Mesothelial cell of epicardium (in vitro differentiated cells): ENCODE data around the gene FYCO1. TPM values are rescaled to one million over a fixed set of nuclear protein-coding genes. Genes with fewer than 3 reads are reported as not detected.

Experiments used
- DNase-seq, 2 experiments: peaks; one replicate each; pipeline ENCODE4 v3.0.0; 2021; ENCODE audit warnings: low spot score in 2 of 2; ENCODE audit not compliant: unreplicated experiment in 2 of 2
- H3K27ac Mint-ChIP-seq: 2 replicates; pipeline ENCODE4 v1.8.0; 2021; ENCODE audit warnings: mixed read lengths
- H3K27me3 Mint-ChIP-seq: 2 replicates; pipeline ENCODE4 v1.8.0; 2021; ENCODE audit warnings: low read depth, mixed read lengths
- H3K36me3 Mint-ChIP-seq: 2 replicates; pipeline ENCODE4 v1.8.0; 2021; ENCODE audit warnings: mixed read lengths
- H3K4me1 Mint-ChIP-seq: 2 replicates; pipeline ENCODE4 v1.8.0; 2021; ENCODE audit warnings: mixed read lengths
- H3K4me3 Mint-ChIP-seq: 2 replicates; pipeline ENCODE4 v1.8.0; 2021; ENCODE audit warnings: mild to moderate bottlenecking, moderate library complexity, mixed read lengths
- H3K9me3 Mint-ChIP-seq: 2 replicates; pipeline ENCODE4 v1.8.0; 2021; ENCODE audit warnings: mixed read lengths
- total RNA-seq: library from RNA; stranded (reverse); gene quantifications from 3 replicates; pipeline ENCODE4 v1.2.1, GENCODE V29; 2021
- TF ChIP-seq, protein P1 (sequence below): fragments of 200-600 bp; sonication (generic); IDR thresholded peaks from one replicate; pipeline ENCODE4 v1.5.0; 2021; ENCODE audit warnings: antibody characterized with exemption; ENCODE audit not compliant: unreplicated experiment

The FYCO1 gene
- total RNA-seq, 1 donor from 2014 or later, result 23.1 TPM

DNA sequence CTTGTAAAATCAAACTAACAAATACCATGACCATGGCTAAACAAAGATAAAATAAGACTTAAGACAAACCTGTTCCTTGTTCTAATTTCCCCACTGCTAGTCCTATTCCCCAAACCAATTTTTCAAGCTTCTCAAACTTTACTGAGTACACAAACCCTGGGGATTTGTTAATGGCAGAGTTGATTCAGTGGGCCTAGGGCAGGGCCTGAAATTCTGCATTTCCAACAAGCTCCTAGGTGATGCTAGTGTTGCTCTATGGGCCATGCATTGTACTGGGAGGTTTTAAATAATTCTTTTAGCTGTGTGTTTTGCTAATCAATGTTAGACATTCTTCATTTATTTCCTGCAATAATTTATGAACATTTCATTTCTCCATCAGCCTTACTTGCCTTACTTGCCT lies 122.6 kb downstream of the FYCO1 start:
- DNase-seq, result no peak
- no peaks in the 10 kb centered on the region for H3K36me3 Mint-ChIP-seq
- H3K27ac Mint-ChIP-seq, result no peak overlapping the region
- H3K9me3 Mint-ChIP-seq, result peaks cover 8% of the 10 kb centered on the region
- peaks cover 35% of the 10 kb centered on the region for H3K27me3 Mint-ChIP-seq
- H3K4me3 Mint-ChIP-seq, result no peak overlapping the region
- TF ChIP-seq, protein P1, sequence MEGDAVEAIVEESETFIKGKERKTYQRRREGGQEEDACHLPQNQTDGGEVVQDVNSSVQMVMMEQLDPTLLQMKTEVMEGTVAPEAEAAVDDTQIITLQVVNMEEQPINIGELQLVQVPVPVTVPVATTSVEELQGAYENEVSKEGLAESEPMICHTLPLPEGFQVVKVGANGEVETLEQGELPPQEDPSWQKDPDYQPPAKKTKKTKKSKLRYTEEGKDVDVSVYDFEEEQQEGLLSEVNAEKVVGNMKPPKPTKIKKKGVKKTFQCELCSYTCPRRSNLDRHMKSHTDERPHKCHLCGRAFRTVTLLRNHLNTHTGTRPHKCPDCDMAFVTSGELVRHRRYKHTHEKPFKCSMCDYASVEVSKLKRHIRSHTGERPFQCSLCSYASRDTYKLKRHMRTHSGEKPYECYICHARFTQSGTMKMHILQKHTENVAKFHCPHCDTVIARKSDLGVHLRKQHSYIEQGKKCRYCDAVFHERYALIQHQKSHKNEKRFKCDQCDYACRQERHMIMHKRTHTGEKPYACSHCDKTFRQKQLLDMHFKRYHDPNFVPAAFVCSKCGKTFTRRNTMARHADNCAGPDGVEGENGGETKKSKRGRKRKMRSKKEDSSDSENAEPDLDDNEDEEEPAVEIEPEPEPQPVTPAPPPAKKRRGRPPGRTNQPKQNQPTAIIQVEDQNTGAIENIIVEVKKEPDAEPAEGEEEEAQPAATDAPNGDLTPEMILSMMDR, result no peak
- H3K4me1 Mint-ChIP-seq, result no peaks in the 10 kb centered on the region

DNA sequence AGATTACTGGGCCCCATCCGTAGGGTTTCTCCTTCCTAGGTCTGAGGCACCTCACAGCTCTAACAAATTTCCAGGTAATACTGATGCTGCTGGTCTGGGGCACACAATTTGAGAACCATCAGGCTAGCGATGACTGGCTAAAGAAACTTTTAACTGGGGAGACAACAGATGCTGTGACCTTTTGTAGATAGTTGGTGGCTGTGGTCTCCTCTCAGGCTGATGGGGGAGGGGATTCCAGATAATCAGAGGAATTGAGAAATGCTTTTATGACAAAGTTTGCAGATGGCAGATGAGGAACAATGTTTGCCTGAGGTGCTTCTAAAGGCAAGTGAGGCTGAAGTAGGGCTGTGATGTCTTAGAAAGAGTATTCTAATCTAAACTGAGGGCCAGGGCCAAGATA lies 123.1 kb downstream of the FYCO1 start:
- Mint-ChIP-seq H3K36me3 (no peaks in the 10 kb centered on the region), H3K4me1 (no peaks in the 10 kb centered on the region), H3K4me3 (no peak overlapping the region), H3K27ac (no peak overlapping the region), H3K27me3 (peaks cover 36% of the 10 kb centered on the region), H3K9me3 (peaks cover 8% of the 10 kb centered on the region)
- no peak for DNase-seq
- TF ChIP-seq, protein P1, result no peak

GRCh38 chr3:45871780-45872179 lies 123.8 kb downstream of the FYCO1 start:
- H3K36me3 Mint-ChIP-seq, result no peaks in the 10 kb centered on the region

GRCh38 chr3:45870099-45870498 lies 125.5 kb downstream of the FYCO1 start:
- Mint-ChIP-seq H3K4me3 (no peak overlapping the region), H3K27ac (no peak overlapping the region), H3K36me3 (no peaks in the 10 kb centered on the region), H3K27me3 (peaks cover 42% of the 10 kb centered on the region), H3K9me3 (peaks cover 8% of the 10 kb centered on the region), H3K4me1 (no peaks in the 10 kb centered on the region)
- TF ChIP-seq, protein P1, result no peak
- no peak for DNase-seq

More at GRCh38 chr3:45871780-45872179, 123.8 kb downstream of the FYCO1 start:
- no peak overlapping the region for H3K27ac Mint-ChIP-seq
- H3K4me3 Mint-ChIP-seq, result no peak overlapping the region
- peaks cover 41% of the 10 kb centered on the region for H3K27me3 Mint-ChIP-seq
- no peak for DNase-seq
- TF ChIP-seq, protein P1, result no peak
- H3K4me1 Mint-ChIP-seq, result no peaks in the 10 kb centered on the region
- H3K9me3 Mint-ChIP-seq, result peaks cover 8% of the 10 kb centered on the region

DNA sequence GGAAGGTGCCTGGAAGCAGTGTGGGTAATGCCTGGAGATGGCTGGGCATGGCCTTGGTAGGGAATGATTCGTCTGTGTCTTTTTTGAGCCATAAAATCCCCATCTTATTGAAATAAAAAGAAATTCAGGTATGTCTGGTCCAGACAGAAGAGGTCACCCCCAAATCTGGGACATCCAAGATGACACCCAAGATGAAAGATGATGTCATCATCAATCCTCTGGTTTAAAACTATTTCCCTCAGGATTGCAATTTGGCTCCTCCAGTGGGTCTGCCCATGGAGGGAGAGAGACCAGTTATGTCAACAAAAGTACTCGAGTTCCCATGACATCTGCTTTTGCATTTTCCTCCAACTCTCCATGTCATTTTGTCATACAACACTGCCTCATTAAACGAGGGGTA lies 126.0 kb downstream of the FYCO1 start:
- TF ChIP-seq, protein P1, result no peak
- H3K36me3 Mint-ChIP-seq, result no peaks in the 10 kb centered on the region
- H3K27ac Mint-ChIP-seq, result no peak overlapping the region
- peaks cover 47% of the 10 kb centered on the region for H3K27me3 Mint-ChIP-seq
- no peak for DNase-seq
- no peak overlapping the region for H3K4me3 Mint-ChIP-seq
- H3K9me3 Mint-ChIP-seq, result peaks cover 8% of the 10 kb centered on the region
- no peaks in the 10 kb centered on the region for H3K4me1 Mint-ChIP-seq

GRCh38 chr3:45868650-45869049 lies 127.0 kb downstream of the FYCO1 start:
- no peaks in the 10 kb centered on the region for H3K36me3 Mint-ChIP-seq
- DNase-seq, result no peak
- TF ChIP-seq, protein P1, result no peak
- H3K27ac Mint-ChIP-seq, result no peak overlapping the region
- no peaks in the 10 kb centered on the region for H3K4me1 Mint-ChIP-seq
- peaks cover 43% of the 10 kb centered on the region for H3K27me3 Mint-ChIP-seq
- H3K4me3 Mint-ChIP-seq, result no peak overlapping the region
- H3K9me3 Mint-ChIP-seq, result peaks cover 7% of the 10 kb centered on the region
